ENCODE measurements around the gene SLC24A2. TPM values are rescaled to one million over a fixed set of nuclear protein-coding genes. Genes with fewer than 3 reads are reported as not detected.
"Not testable (repeated sequence)": the region's sequence is repeated elsewhere in the genome, so short reads cannot be mapped to it uniquely, and the experiment has no call there.

Gene SLC24A2
- 0.02 TPM for polyA plus RNA-seq (2012; ENCODE audit: missing spikeins)

- no peak for DNase-seq (ENCODE audit: insufficient read length)
- TF ChIP-seq POLR2A (IDR thresholded peaks at IDR 0.05; ENCODE audit: low read depth, low read length) (no peak), TAF1 (IDR thresholded peaks at IDR 0.05; ENCODE audit: borderline replicate concordance, low read depth, low read length) (no peak), POLR2AphosphoS5 (IDR thresholded peaks at IDR 0.05; ENCODE audit: low read depth, low read length) (no peak)
- FAIRE-seq: no peak
These were observed at the start of gene SLC24A2 for GRCh38 chr9:19788614-19789271. SLC24A2 (minus strand) TSS chr9:19789037.

GRCh38 chr9:19833331-19833730 is 44.5 kb upstream of the SLC24A2 start:
- not testable (repeated sequence) for FAIRE-seq; DNase-seq (ENCODE audit: insufficient read length)

GRCh38 chr9:19830796-19831195 is 42.0 kb upstream of the SLC24A2 start:
- DNase-seq (ENCODE audit: insufficient read length) (no peak), FAIRE-seq (no peak)
- TF ChIP-seq POLR2A (IDR thresholded peaks at IDR 0.05; ENCODE audit: low read depth, low read length) (no peak), TAF1 (IDR thresholded peaks at IDR 0.05; ENCODE audit: borderline replicate concordance, low read depth, low read length) (no peak), POLR2AphosphoS5 (IDR thresholded peaks at IDR 0.05; ENCODE audit: low read depth, low read length) (no peak)

GRCh38 chr9:19828576-19829109 is 39.8 kb upstream of the SLC24A2 start:
- FAIRE-seq (no peak), DNase-seq (ENCODE audit: insufficient read length) (no peak)
- TF ChIP-seq TAF1 (IDR thresholded peaks at IDR 0.05; ENCODE audit: borderline replicate concordance, low read depth, low read length) (no peak), POLR2AphosphoS5 (IDR thresholded peaks at IDR 0.05; ENCODE audit: low read depth, low read length) (no peak), POLR2A (IDR thresholded peaks at IDR 0.05; ENCODE audit: low read depth, low read length) (no peak)

GRCh38 chr9:19816769-19817168 is 27.9 kb upstream of the SLC24A2 start:
- no peak for DNase-seq (ENCODE audit: insufficient read length)
- no peak for FAIRE-seq
- no peak for TF ChIP-seq TAF1 (IDR thresholded peaks at IDR 0.05; ENCODE audit: borderline replicate concordance, low read depth, low read length)

- FAIRE-seq (no peak), DNase-seq (ENCODE audit: insufficient read length) (no peak)
- TF ChIP-seq TAF1 (IDR thresholded peaks at IDR 0.05; ENCODE audit: borderline replicate concordance, low read depth, low read length) (no peak), POLR2A (IDR thresholded peaks at IDR 0.05; ENCODE audit: low read depth, low read length) (no peak), POLR2AphosphoS5 (IDR thresholded peaks at IDR 0.05; ENCODE audit: low read depth, low read length) (no peak)
These were observed 23.4 kb upstream of the SLC24A2 start for GRCh38 chr9:19812194-19812593.

- no peak for FAIRE-seq
- DNase-seq (ENCODE audit: insufficient read length): no peak
- TF ChIP-seq POLR2A (IDR thresholded peaks at IDR 0.05; ENCODE audit: low read depth, low read length) (no peak), TAF1 (IDR thresholded peaks at IDR 0.05; ENCODE audit: borderline replicate concordance, low read depth, low read length) (no peak)
These were observed 20.8 kb upstream of the SLC24A2 start for GRCh38 chr9:19809422-19810269.

- no peak for FAIRE-seq
These were observed 18.5 kb upstream of the SLC24A2 start for GRCh38 chr9:19807182-19807892.

GRCh38 chr9:19804431-19804830 is 15.6 kb upstream of the SLC24A2 start:
- no peak for DNase-seq (ENCODE audit: insufficient read length)

More at GRCh38 chr9:19807182-19807892, 18.5 kb upstream of the SLC24A2 start:
- no peak for TF ChIP-seq POLR2AphosphoS5 (IDR thresholded peaks at IDR 0.05; ENCODE audit: low read depth, low read length)
- DNase-seq (ENCODE audit: insufficient read length): no peak

GRCh38 chr9:19800884-19801283 is 12.0 kb upstream of the SLC24A2 start:
- TF ChIP-seq POLR2A (IDR thresholded peaks at IDR 0.05; ENCODE audit: low read depth, low read length) (no peak), TAF1 (IDR thresholded peaks at IDR 0.05; ENCODE audit: borderline replicate concordance, low read depth, low read length) (no peak), POLR2AphosphoS5 (IDR thresholded peaks at IDR 0.05; ENCODE audit: low read depth, low read length) (no peak)

More at GRCh38 chr9:19804431-19804830, 15.6 kb upstream of the SLC24A2 start:
- no peak for FAIRE-seq
- TF ChIP-seq POLR2A (IDR thresholded peaks at IDR 0.05; ENCODE audit: low read depth, low read length) (no peak), POLR2AphosphoS5 (IDR thresholded peaks at IDR 0.05; ENCODE audit: low read depth, low read length) (no peak), TAF1 (IDR thresholded peaks at IDR 0.05; ENCODE audit: borderline replicate concordance, low read depth, low read length) (no peak)

GRCh38 chr9:19799784-19800183 is 10.9 kb upstream of the SLC24A2 start:
- DNase-seq (ENCODE audit: insufficient read length) (no peak), FAIRE-seq (no peak)
- TF ChIP-seq POLR2A (IDR thresholded peaks at IDR 0.05; ENCODE audit: low read depth, low read length): no peak

More at GRCh38 chr9:19800884-19801283, 12.0 kb upstream of the SLC24A2 start:
- no peak for DNase-seq (ENCODE audit: insufficient read length)
- FAIRE-seq: no peak

GRCh38 chr9:19788152-19788551 is 685 bp downstream of the SLC24A2 start:
- TF ChIP-seq POLR2AphosphoS5 (IDR thresholded peaks at IDR 0.05; ENCODE audit: low read depth, low read length): no peak
- TF ChIP-seq POLR2A (IDR thresholded peaks at IDR 0.05; ENCODE audit: low read depth, low read length): no peak
- TF ChIP-seq TAF1 (IDR thresholded peaks at IDR 0.05; ENCODE audit: borderline replicate concordance, low read depth, low read length): no peak
- DNase-seq (ENCODE audit: insufficient read length): no peak
- no peak for FAIRE-seq

Data from GM12892 (cell line).